Measurements from ENCODE around the gene SHISA7. TPM values are rescaled to one million over a fixed set of nuclear protein-coding genes. Genes with fewer than 3 reads are reported as not detected.
A peak's percentile ranks its signal among the peaks of the same experiment; 100 is the strongest.

SHISA7 gene
- total RNA-seq, 2 experiments from 2014 or later = not detected

- intact Hi-C loops (cut with micrococcal nuclease) = no loop called here
- Mint-ChIP-seq H3K4me1 (ENCODE audit: low read depth) (peaks cover 14% of the 10 kb centered on the region), H3K4me3 (no peak overlapping the region), H3K36me3 (ENCODE audit: low read depth) (no peaks in the 10 kb centered on the region), H3K27me3 (peaks cover 64% of the 10 kb centered on the region), H3K27ac (no peak overlapping the region), H3K9me3 (no peaks in the 10 kb centered on the region)
- TF ChIP-seq CTCF (IDR thresholded peaks at IDR 0.05) = no peak
- ChIA-PET CTCF (no interaction called here), POLR2A (interaction anchor here (1.2 kb wide), 1 partner anchor 52 kb away, joined by 3 read pairs; no protein-coding TSS in a partner anchor)
- ATAC-seq (peak; percentile 46), DNase-seq (no peak)
Observed at GRCh38 chr19:55441692-55442321, 1.3 kb downstream of the SHISA7 start.

GRCh38 chr19:55441319-55441691 is 1.8 kb downstream of the SHISA7 start:
- Mint-ChIP-seq H3K36me3 (ENCODE audit: low read depth) (no peaks in the 10 kb centered on the region), H3K27me3 (peaks cover 66% of the 10 kb centered on the region), H3K4me3 (no peak overlapping the region), H3K27ac (no peak overlapping the region), H3K4me1 (ENCODE audit: low read depth) (peaks cover 14% of the 10 kb centered on the region), H3K9me3 (no peaks in the 10 kb centered on the region)
- DNase-seq (no peak), ATAC-seq (no peak)
- ChIA-PET POLR2A (interaction anchor here (1.2 kb wide), 1 partner anchor 52 kb away, joined by 3 read pairs; no protein-coding TSS in a partner anchor), CTCF (no interaction called here)
- no peak for TF ChIP-seq CTCF (IDR thresholded peaks at IDR 0.05)
- intact Hi-C loops (cut with micrococcal nuclease) = no loop called here

- CTCF ChIA-PET = no interaction called here
- peaks cover 62% of the 10 kb centered on the region for H3K27me3 Mint-ChIP-seq
Observed at GRCh38 chr19:55440411-55441105, 2.5 kb downstream of the SHISA7 start.

GRCh38 chr19:55439052-55439451 is 4.0 kb downstream of the SHISA7 start:
- DNase-seq (no peak), ATAC-seq (no peak)
- no peak for TF ChIP-seq CTCF (IDR thresholded peaks at IDR 0.05)
- Mint-ChIP-seq H3K27me3 (peaks cover 53% of the 10 kb centered on the region), H3K27ac (no peak overlapping the region), H3K9me3 (no peaks in the 10 kb centered on the region), H3K4me1 (ENCODE audit: low read depth) (peaks cover 14% of the 10 kb centered on the region), H3K4me3 (no peak overlapping the region), H3K36me3 (ENCODE audit: low read depth) (no peaks in the 10 kb centered on the region)
- POLR2A ChIA-PET = no interaction called here
- CTCF ChIA-PET = no interaction called here
- intact Hi-C loops (cut with micrococcal nuclease) = no loop called here

More at GRCh38 chr19:55440411-55441105, 2.5 kb downstream of the SHISA7 start:
- Mint-ChIP-seq H3K4me1 (ENCODE audit: low read depth) (peaks cover 14% of the 10 kb centered on the region), H3K27ac (no peak overlapping the region), H3K9me3 (no peaks in the 10 kb centered on the region), H3K36me3 (ENCODE audit: low read depth) (no peaks in the 10 kb centered on the region), H3K4me3 (no peak overlapping the region)
- ATAC-seq (peak; percentile 71), DNase-seq (peak; percentile 45)
- POLR2A ChIA-PET = no interaction called here
- TF ChIP-seq CTCF (IDR thresholded peaks at IDR 0.05) = no peak
- intact Hi-C loops (cut with micrococcal nuclease) = no loop called here

- no peak for ATAC-seq
- H3K27ac Mint-ChIP-seq = no peak overlapping the region
- no peak overlapping the region for H3K4me3 Mint-ChIP-seq
- TF ChIP-seq CTCF (IDR thresholded peaks at IDR 0.05) = no peak
- intact Hi-C loops (cut with micrococcal nuclease) = no loop called here
- no peaks in the 10 kb centered on the region for H3K9me3 Mint-ChIP-seq
- H3K27me3 Mint-ChIP-seq = peaks cover 46% of the 10 kb centered on the region
- H3K4me1 Mint-ChIP-seq (ENCODE audit: low read depth) = peaks cover 14% of the 10 kb centered on the region
- DNase-seq = peak; percentile 50
- POLR2A ChIA-PET = interaction anchor here (0.9 to 1.1 kb wide), 3 partner anchors 9 to 181 kb away, joined by 3 read pairs; no protein-coding TSS in a partner anchor
- no peaks in the 10 kb centered on the region for H3K36me3 Mint-ChIP-seq (ENCODE audit: low read depth)
- CTCF ChIA-PET = interaction anchor here (1.0 to 2.0 kb wide), 2 partner anchors 16 to 30 kb away, joined by 3 to 8 read pairs; no protein-coding TSS in a partner anchor
Observed at GRCh38 chr19:55437410-55437809, 5.7 kb downstream of the SHISA7 start.

Measured in activated CD8-positive, alpha-beta T cell treated with anti-CD3 and anti-CD28 coated beads for 36 hours (primary cell).